H9 (cell line): Measurements from ENCODE around the gene FAM174C. TPM values are rescaled to one million over a fixed set of nuclear protein-coding genes. Genes with fewer than 3 reads are reported as not detected.
A peak's percentile ranks its signal among the peaks of the same experiment; 100 is the strongest.

Experiments used
- DNase-seq: peaks from one replicate; pipeline ENCODE4 v3.0.0-alpha.2; 2017
- H2AFZ ChIP-seq: one replicate; pipeline ENCODE4 v1.6.1; 2013; ENCODE audit warnings: mild to moderate bottlenecking, low read length, control low read depth, moderate library complexity
- H2AK5ac ChIP-seq: 2 replicates; pipeline ENCODE4 v1.6.1; 2013; ENCODE audit warnings: low read length, control low read depth, mixed read lengths; ENCODE audit not compliant: insufficient read length
- H2BK120ac ChIP-seq: one replicate; pipeline ENCODE4 v1.6.1; 2013; ENCODE audit warnings: low read depth, mild to moderate bottlenecking, low read length, control low read depth, inconsistent platforms; ENCODE audit not compliant: poor library complexity, severe bottlenecking
- H2BK12ac ChIP-seq: 2 replicates; pipeline ENCODE4 v1.6.1; 2013; ENCODE audit warnings: low read length, control low read depth, mixed read lengths, low read depth; ENCODE audit not compliant: insufficient read length
- H2BK15ac ChIP-seq: 2 replicates; pipeline ENCODE4 v1.6.1; 2013; ENCODE audit warnings: low read depth, low read length, control low read depth
- H2BK20ac ChIP-seq: one replicate; pipeline ENCODE4 v1.6.1; 2013; ENCODE audit warnings: low read depth, mild to moderate bottlenecking, low read length, control low read depth, inconsistent platforms; ENCODE audit not compliant: poor library complexity, severe bottlenecking
- H2BK5ac ChIP-seq: 2 replicates; pipeline ENCODE4 v1.6.1; 2013; ENCODE audit warnings: low read length, control low read depth, mixed read lengths; ENCODE audit not compliant: insufficient read length
- H3K14ac ChIP-seq: 2 replicates; pipeline ENCODE4 v1.6.1; 2013; ENCODE audit warnings: low read length, control low read depth; ENCODE audit not compliant: insufficient read depth
- H3K18ac ChIP-seq: 2 replicates; pipeline ENCODE4 v1.6.1; 2013; ENCODE audit warnings: low read depth, mild to moderate bottlenecking, mixed read lengths, low read length, control low read depth; ENCODE audit not compliant: insufficient read length
- H3K23ac ChIP-seq: 2 replicates; pipeline ENCODE4 v1.6.1; 2013; ENCODE audit warnings: low read length, control low read depth, mixed read lengths, low read depth; ENCODE audit not compliant: insufficient read length
- H3K23me2 ChIP-seq: 2 replicates; pipeline ENCODE4 v1.6.1; 2013; ENCODE audit warnings: low read depth, mild to moderate bottlenecking, mixed read lengths, low read length, control low read depth; ENCODE audit not compliant: insufficient read length, poor library complexity, severe bottlenecking
- H3K27ac ChIP-seq: 2 replicates; pipeline ENCODE4 v1.5.1; 2013; ENCODE audit warnings: low read length, control low read depth, mixed read lengths, low read depth; ENCODE audit not compliant: insufficient read length
- H3K27me3 ChIP-seq: 2 replicates; pipeline ENCODE4 v1.6.1; 2013; ENCODE audit warnings: low read length, control low read depth, inconsistent platforms; ENCODE audit not compliant: insufficient read depth
- H3K4ac ChIP-seq: 2 replicates; pipeline ENCODE4 v1.6.1; 2013; ENCODE audit warnings: low read depth, mild to moderate bottlenecking, control low read depth, inconsistent platforms, low read length, moderate library complexity
- H3K4me1 ChIP-seq: 2 replicates; pipeline ENCODE4 v1.6.1; 2013; ENCODE audit warnings: low read length, control low read depth, inconsistent platforms; ENCODE audit not compliant: insufficient read depth
- H3K4me2 ChIP-seq: 2 replicates; pipeline ENCODE4 v1.6.1; 2013; ENCODE audit warnings: low read length, control low read depth, mixed read lengths; ENCODE audit not compliant: insufficient read length, insufficient read depth
- H3K56ac ChIP-seq: 2 replicates; pipeline ENCODE4 v1.6.1; 2013; ENCODE audit warnings: low read depth, mild to moderate bottlenecking, mixed read lengths, low read length, control low read depth; ENCODE audit not compliant: insufficient read length
- H3K79me1 ChIP-seq: 2 replicates; pipeline ENCODE4 v1.6.1; 2013; ENCODE audit warnings: low read depth, mild to moderate bottlenecking, moderate library complexity, low read length, control low read depth, inconsistent platforms; ENCODE audit not compliant: insufficient read depth, poor library complexity, severe bottlenecking
- H3K79me2 ChIP-seq: 2 replicates; pipeline ENCODE4 v1.6.1; 2013; ENCODE audit warnings: low read length, control low read depth, inconsistent platforms; ENCODE audit not compliant: insufficient read depth
- H3K9ac ChIP-seq: 2 replicates; pipeline ENCODE4 v1.6.1; 2013; ENCODE audit warnings: low read length, control low read depth, mixed read lengths; ENCODE audit not compliant: insufficient read length; ENCODE audit errors: extremely low read depth
- H3K9me3 ChIP-seq: one replicate; pipeline ENCODE4 v1.6.1; 2013; ENCODE audit warnings: low read depth, low read length, inconsistent platforms; ENCODE audit not compliant: control insufficient read depth
- H3T11ph ChIP-seq: one replicate; pipeline ENCODE4 v1.6.1; 2013; ENCODE audit warnings: mild to moderate bottlenecking, low read length, control low read depth, inconsistent platforms
- H4K20me1 ChIP-seq: one replicate; pipeline ENCODE4 v1.6.1; 2013; ENCODE audit not compliant: control insufficient read depth, insufficient read length, insufficient read depth
- H4K5ac ChIP-seq: 2 replicates; pipeline ENCODE4 v1.6.1; 2013; ENCODE audit warnings: low read depth, mild to moderate bottlenecking, mixed read lengths, low read length, control low read depth; ENCODE audit not compliant: insufficient read length
- H4K8ac ChIP-seq: replicated peaks from 2 replicates; pipeline ENCODE4 v1.6.1; 2013; ENCODE audit warnings: low read length, control low read depth, mixed read lengths, low read depth; ENCODE audit not compliant: insufficient read length
- H4K91ac ChIP-seq: 2 replicates; pipeline ENCODE4 v1.6.1; 2013; ENCODE audit warnings: low read depth, mild to moderate bottlenecking, moderate library complexity, mixed read lengths, low read length, control low read depth; ENCODE audit not compliant: insufficient read length
- H3K27ac Mint-ChIP-seq, 3 experiments: 2 replicates in 2 of 3; 3 replicates in 1 of 3; pipeline ENCODE4 v1.8.0; 2020 to 2021; ENCODE audit warnings: mixed read lengths in 3 of 3, mild to moderate bottlenecking in 1 of 3, moderate library complexity in 1 of 3
- H3K27me3 Mint-ChIP-seq: 2 replicates; pipeline ENCODE4 v1.8.0; 2021; ENCODE audit warnings: low read depth, mild to moderate bottlenecking, moderate library complexity, mixed read lengths
- H3K36me3 Mint-ChIP-seq, 3 experiments: 2 replicates in 2 of 3; 3 replicates in 1 of 3; pipeline ENCODE4 v1.8.0; 2020 to 2021; ENCODE audit warnings: low read depth in 3 of 3, mixed read lengths in 3 of 3; ENCODE audit not compliant: insufficient read depth in 1 of 3
- H3K4me1 Mint-ChIP-seq, 2 experiments: 2 replicates each; pipeline ENCODE4 v1.8.0; 2020; ENCODE audit warnings: mixed read lengths in 2 of 2
- H3K4me3 Mint-ChIP-seq, 2 experiments: 2 replicates in 1 of 2; 3 replicates in 1 of 2; pipeline ENCODE4 v1.8.0; 2020 to 2021; ENCODE audit warnings: mild to moderate bottlenecking in 2 of 2, mixed read lengths in 2 of 2, moderate library complexity in 1 of 2
- H3K9me3 Mint-ChIP-seq, 2 experiments: 2 replicates in 1 of 2; 3 replicates in 1 of 2; pipeline ENCODE4 v1.8.0; 2020; ENCODE audit warnings: mild to moderate bottlenecking in 2 of 2, mixed read lengths in 2 of 2, moderate library complexity in 1 of 2
- CTCF ChIP-seq: fragments of 200-600 bp; sonication (generic); conservative IDR thresholded peaks from 3 replicates; pipeline ENCODE4 v1.8.0; 2021; ENCODE audit warnings: antibody characterized with exemption, mild to moderate bottlenecking
- WGBS: extraction: QIAGEN DNeasy Blood & Tissue Kit; methylation state at CpG from one replicate; pipeline ENCODE4 v1.1.7; 2013; ENCODE audit warnings: missing lambda C conversion rate, low lambda C conversion rate, mixed read lengths; ENCODE audit not compliant: insufficient read length; ENCODE audit errors: extremely low coverage; 5-methylcytosine and 5-hydroxymethylcytosine counted together
- total RNA-seq: library from RNA; stranded (reverse); gene quantifications from 2 replicates; pipeline ENCODE4 v1.2.1, GENCODE V29; 2021

The FAM174C gene
- total RNA-seq, 1 experiment from 2014 or later: 63.0 TPM

GRCh38 chr19:1232652-1233072 is 42.7 kb upstream of the FAM174C start:
- H3K27me3 Mint-ChIP-seq: no peaks in the 10 kb centered on the region
- H4K5ac ChIP-seq: no peak overlapping the region
- H2AK5ac ChIP-seq: no peak overlapping the region
- H3K4me3 Mint-ChIP-seq: no peak overlapping the region; a peak in 1 of 5 replicates
- H3K79me1 ChIP-seq: no peaks in the 10 kb centered on the region
- no peaks in the 10 kb centered on the region for H4K20me1 ChIP-seq
- no peaks in the 10 kb centered on the region for H3K27me3 ChIP-seq
- no peak overlapping the region for H4K91ac ChIP-seq
- no peak overlapping the region for H3K18ac ChIP-seq
- no peaks in the 10 kb centered on the region for H3K9me3 Mint-ChIP-seq
- H2AFZ ChIP-seq: no peak overlapping the region
- H3T11ph ChIP-seq: no peak overlapping the region
- no peaks in the 10 kb centered on the region for H3K79me2 ChIP-seq
- no peak overlapping the region for H3K23ac ChIP-seq
- no peaks in the 10 kb centered on the region for H3K4me1 ChIP-seq
- H2BK15ac ChIP-seq: no peak overlapping the region
- H2BK12ac ChIP-seq: no peak overlapping the region
- no peak overlapping the region for H3K56ac ChIP-seq
- H2BK5ac ChIP-seq: no peak overlapping the region
- no peak overlapping the region for H2BK120ac ChIP-seq
- H3K9ac ChIP-seq: no peak overlapping the region
- H3K4me1 Mint-ChIP-seq: 0 out of 4 replicates have a peak, but pooled peaks cover 0 to 2% of the 10 kb centered on the region in 2 experiments
- H2BK20ac ChIP-seq: no peak overlapping the region
- peaks cover 8% of the 10 kb centered on the region for H3K23me2 ChIP-seq
- H3K9me3 ChIP-seq: no peaks in the 10 kb centered on the region
- no peak overlapping the region for H4K8ac ChIP-seq
- TF ChIP-seq CTCF: no peak
- no peak overlapping the region for H3K4ac ChIP-seq
- peaks cover 2 to 34% (median 22%) of the 10 kb centered on the region in 3 experiments; a peak in 5 of 7 replicates for H3K36me3 Mint-ChIP-seq
- DNase-seq: no peak
- no peak overlapping the region for H3K27ac ChIP-seq
- H3K4me2 ChIP-seq: no peak overlapping the region
- no peak overlapping the region for H3K14ac ChIP-seq
- peak overlapping the region in 1 of 3 experiments; percentile 78; a peak in 2 of 7 replicates for H3K27ac Mint-ChIP-seq
- WGBS: no CpG with 5 or more reads among the region's 15 CpGs
